SIG-M5 treated with dmso at 0.1 percent for 504 hours (cell line): ENCODE measurements around the gene MZF1.

Source experiments
- DNase-seq: peaks from one replicate; lab custom pipeline; 2025; ENCODE audit not compliant: unreplicated experiment; lab: John Stamatoyannopoulos, UW

Gene MZF1

GRCh38 chr19:58515259-58515658, 57.9 kb downstream of the MZF1 start:
- DNase-seq: no peak

- no peak for DNase-seq
Measured at GRCh38 chr19:58514564-58515022, 58.5 kb downstream of the MZF1 start.

- DNase-seq: peak; percentile 84
Measured at GRCh38 chr19:58513694-58514563, 59.2 kb downstream of the MZF1 start.

- DNase-seq: no peak
Measured at GRCh38 chr19:58513213-58513693, 59.9 kb downstream of the MZF1 start.
